C4-2B (cell line): ENCODE data around the gene TEX35.

ENCODE experiments used
- ZFX ChIP-seq: fragments of 450-650 bp; IDR thresholded peaks from 2 replicates; pipeline ENCODE4 v1.6.1; 2017
- TF ChIP-seq, protein P1 (sequence below): fragments of 450-650 bp; conservative IDR thresholded peaks from 2 replicates; pipeline ENCODE4 v1.5.1; 2017; ENCODE audit warnings: mild to moderate bottlenecking

DNA sequence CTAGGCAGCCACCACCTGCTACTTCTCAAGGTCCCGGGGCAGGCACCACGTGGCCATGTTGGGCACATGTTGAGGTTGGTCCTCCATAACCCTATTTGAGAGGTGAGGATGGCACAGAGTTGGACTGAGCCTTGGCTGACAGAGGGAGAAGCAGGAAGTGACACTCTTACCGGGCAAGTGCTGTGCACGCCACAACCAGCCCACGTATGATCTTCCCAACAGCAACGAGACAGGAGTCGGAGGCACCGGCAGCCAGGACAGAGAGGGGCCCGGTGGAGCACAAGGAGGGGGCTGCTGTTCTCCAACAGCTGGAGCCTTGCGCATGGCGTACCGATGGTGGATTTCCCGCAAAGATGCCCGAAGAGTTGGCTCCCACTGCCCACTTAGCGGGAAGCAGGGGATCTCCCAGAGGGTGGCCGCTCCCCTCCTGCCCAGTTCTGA is 19.6 kb upstream of the TEX35 start:
- TF ChIP-seq, protein P1, sequence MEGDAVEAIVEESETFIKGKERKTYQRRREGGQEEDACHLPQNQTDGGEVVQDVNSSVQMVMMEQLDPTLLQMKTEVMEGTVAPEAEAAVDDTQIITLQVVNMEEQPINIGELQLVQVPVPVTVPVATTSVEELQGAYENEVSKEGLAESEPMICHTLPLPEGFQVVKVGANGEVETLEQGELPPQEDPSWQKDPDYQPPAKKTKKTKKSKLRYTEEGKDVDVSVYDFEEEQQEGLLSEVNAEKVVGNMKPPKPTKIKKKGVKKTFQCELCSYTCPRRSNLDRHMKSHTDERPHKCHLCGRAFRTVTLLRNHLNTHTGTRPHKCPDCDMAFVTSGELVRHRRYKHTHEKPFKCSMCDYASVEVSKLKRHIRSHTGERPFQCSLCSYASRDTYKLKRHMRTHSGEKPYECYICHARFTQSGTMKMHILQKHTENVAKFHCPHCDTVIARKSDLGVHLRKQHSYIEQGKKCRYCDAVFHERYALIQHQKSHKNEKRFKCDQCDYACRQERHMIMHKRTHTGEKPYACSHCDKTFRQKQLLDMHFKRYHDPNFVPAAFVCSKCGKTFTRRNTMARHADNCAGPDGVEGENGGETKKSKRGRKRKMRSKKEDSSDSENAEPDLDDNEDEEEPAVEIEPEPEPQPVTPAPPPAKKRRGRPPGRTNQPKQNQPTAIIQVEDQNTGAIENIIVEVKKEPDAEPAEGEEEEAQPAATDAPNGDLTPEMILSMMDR = no peak
- no peak for TF ChIP-seq ZFX
